Neuronal stem cell (in vitro differentiated cells): Measurements from ENCODE around the gene MRPL40.
A peak's percentile ranks its signal among the peaks of the same experiment; 100 is the strongest.

Experiments
- DNase-seq: peaks from one replicate; pipeline ENCODE4 v3.0.0-alpha.2; 2013; ENCODE audit warnings: low spot score
- H2AFZ ChIP-seq: one replicate; pipeline ENCODE4 v1.6.1; 2013; ENCODE audit warnings: mild to moderate bottlenecking, low read length, inconsistent platforms
- H2AK5ac ChIP-seq: 2 replicates; pipeline ENCODE4 v1.6.1; 2013; ENCODE audit warnings: low read depth, mild to moderate bottlenecking, inconsistent platforms, low read length, moderate library complexity, mixed read lengths
- H2BK120ac ChIP-seq: 2 replicates; pipeline ENCODE4 v1.6.1; 2013; ENCODE audit warnings: low read depth, mild to moderate bottlenecking, inconsistent platforms, low read length, moderate library complexity, mixed read lengths
- H2BK12ac ChIP-seq: one replicate; pipeline ENCODE4 v1.6.1; 2013; ENCODE audit warnings: low read length, inconsistent platforms
- H2BK15ac ChIP-seq: 2 replicates; pipeline ENCODE4 v1.6.1; 2013; ENCODE audit warnings: mild to moderate bottlenecking, low read length, inconsistent platforms, mixed read lengths
- H2BK5ac ChIP-seq: one replicate; pipeline ENCODE4 v1.6.1; 2013; ENCODE audit warnings: inconsistent platforms, mild to moderate bottlenecking, low read length, moderate library complexity
- H3K14ac ChIP-seq: one replicate; pipeline ENCODE4 v1.6.1; 2013; ENCODE audit warnings: low read length, inconsistent platforms
- H3K18ac ChIP-seq: 2 replicates; pipeline ENCODE4 v1.6.1; 2013; ENCODE audit warnings: low read length, inconsistent platforms
- H3K23ac ChIP-seq: 2 replicates; pipeline ENCODE4 v1.6.1; 2013; ENCODE audit warnings: low read depth, mild to moderate bottlenecking, mixed read lengths, low read length, inconsistent platforms; ENCODE audit not compliant: poor library complexity
- H3K27ac ChIP-seq: replicated peaks from 3 replicates; pipeline ENCODE4 v1.5.1; 2013; ENCODE audit warnings: low read length, inconsistent platforms
- H3K27me3 ChIP-seq, 3 experiments: 2 replicates each; pipeline ENCODE4 v1.6.1; 2013; ENCODE audit warnings: low read length in 3 of 3, mild to moderate bottlenecking in 2 of 3, inconsistent platforms in 1 of 3, low read depth in 1 of 3, mixed read lengths in 1 of 3, moderate library complexity in 1 of 3; ENCODE audit not compliant: control insufficient read depth in 3 of 3, insufficient read depth in 3 of 3
- H3K36me3 ChIP-seq, 2 donors: replicated peaks in 1 of 2; 2 replicates each; pipeline ENCODE4 v1.6.1; 2013; ENCODE audit warnings: low read length in 2 of 2; ENCODE audit not compliant: control insufficient read depth in 2 of 2, insufficient read depth in 2 of 2
- H3K4ac ChIP-seq: 2 replicates; pipeline ENCODE4 v1.6.1; 2013; ENCODE audit warnings: inconsistent platforms, mild to moderate bottlenecking, low read length, moderate library complexity
- H3K4me1 ChIP-seq, 2 donors: 1 replicate in 1 of 2; 2 replicates in 1 of 2; pipeline ENCODE4 v1.6.1; 2013; ENCODE audit warnings: low read length in 2 of 2, low read depth in 1 of 2; ENCODE audit not compliant: control insufficient read depth in 2 of 2, insufficient read depth in 1 of 2
- H3K4me2 ChIP-seq: one replicate; pipeline ENCODE4 v1.6.1; 2013; ENCODE audit warnings: mild to moderate bottlenecking, low read length, inconsistent platforms; ENCODE audit not compliant: insufficient read depth, poor library complexity, severe bottlenecking
- H3K4me3 ChIP-seq, 2 donors: 2 replicates each; pipeline ENCODE4 v1.5.1; 2013; ENCODE audit warnings: low read length in 2 of 2, mild to moderate bottlenecking in 2 of 2, inconsistent platforms in 1 of 2, moderate library complexity in 1 of 2
- H3K79me1 ChIP-seq: one replicate; pipeline ENCODE4 v1.6.1; 2013; ENCODE audit warnings: low read depth, mild to moderate bottlenecking, inconsistent platforms, low read length, moderate library complexity
- H3K9ac ChIP-seq: one replicate; pipeline ENCODE4 v1.6.1; 2013; ENCODE audit warnings: mild to moderate bottlenecking, low read depth, low read length, inconsistent platforms; ENCODE audit not compliant: poor library complexity
- H3K9me3 ChIP-seq, 2 donors: replicated peaks in 1 of 2; 2 replicates each; pipeline versions ENCODE3 to v1.6.1; 2013; ENCODE audit warnings: low read length in 2 of 2, mild to moderate bottlenecking in 2 of 2, inconsistent platforms in 1 of 2, low read depth in 1 of 2, mixed read lengths in 1 of 2, moderate library complexity in 1 of 2; ENCODE audit not compliant: control insufficient read depth in 2 of 2, insufficient read depth in 1 of 2
- H4K8ac ChIP-seq: one replicate; pipeline ENCODE4 v1.6.1; 2013; ENCODE audit warnings: low read depth, mild to moderate bottlenecking, inconsistent platforms, low read length, moderate library complexity
- H4K91ac ChIP-seq: one replicate; pipeline ENCODE4 v1.6.1; 2013; ENCODE audit warnings: low read length, low read depth, mild to moderate bottlenecking, inconsistent platforms; ENCODE audit not compliant: poor library complexity
- WGBS, 2 donors: extraction: QIAGEN DNeasy Blood & Tissue Kit; methylation state at CpG; one replicate each; pipeline ENCODE4 v1.1.7; 2013; ENCODE audit warnings: missing lambda C conversion rate in 2 of 2, mixed read lengths in 1 of 2; ENCODE audit not compliant: insufficient read length in 2 of 2, insufficient replicate concordance in 1 of 2; ENCODE audit errors: extremely low coverage in 2 of 2; 5-methylcytosine and 5-hydroxymethylcytosine counted together

MRPL40 gene

DNA sequence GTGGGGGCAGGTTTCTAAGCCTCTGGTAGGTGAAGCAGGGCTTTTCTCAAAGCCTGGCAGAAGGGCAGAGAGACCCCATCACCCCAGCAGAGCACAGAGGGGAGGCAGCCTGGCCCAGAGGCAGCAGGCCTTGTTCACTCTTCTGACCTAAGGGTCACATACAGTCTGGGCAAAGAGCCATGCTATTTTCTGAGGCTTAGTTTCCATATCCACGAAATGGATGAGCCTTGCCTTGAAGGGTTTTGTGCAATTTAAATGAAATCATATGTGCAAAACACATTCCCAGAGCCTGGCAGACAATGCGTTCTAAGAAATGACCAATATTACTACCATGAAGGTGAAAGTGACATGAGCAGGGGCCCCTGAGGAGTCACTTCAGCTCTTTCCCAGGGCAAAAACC is 45.3 kb upstream of the MRPL40 start:
- peaks cover 62 to 97% of the 10 kb centered on the region in 2 donors for H3K36me3 ChIP-seq
- no peak overlapping the region for H2BK15ac ChIP-seq
- H3K4ac ChIP-seq, result no peak overlapping the region
- no peak overlapping the region for H2BK5ac ChIP-seq
- no peaks in the 10 kb centered on the region for H3K4me1 ChIP-seq
- no peak overlapping the region for H2BK12ac ChIP-seq
- H3K4me2 ChIP-seq, result no peak overlapping the region
- H3K23ac ChIP-seq, result no peak overlapping the region
- H3K4me3 ChIP-seq, result no peak overlapping the region
- no peak overlapping the region for H3K27ac ChIP-seq
- no peaks in the 10 kb centered on the region for H3K27me3 ChIP-seq
- no peak for DNase-seq
- H2AFZ ChIP-seq, result no peak overlapping the region
- no peak overlapping the region for H3K18ac ChIP-seq
- WGBS, 2 donors, result no CpG with 5 or more reads among the region's 2 CpGs
- no peak overlapping the region for H2AK5ac ChIP-seq
- H4K8ac ChIP-seq, result no peak overlapping the region
- H3K9ac ChIP-seq, result no peak overlapping the region
- H3K9me3 ChIP-seq, result no peaks in the 10 kb centered on the region
- H3K79me1 ChIP-seq, result no peaks in the 10 kb centered on the region
- no peak overlapping the region for H4K91ac ChIP-seq
- H2BK120ac ChIP-seq, result no peak overlapping the region
- no peak overlapping the region for H3K14ac ChIP-seq

DNA sequence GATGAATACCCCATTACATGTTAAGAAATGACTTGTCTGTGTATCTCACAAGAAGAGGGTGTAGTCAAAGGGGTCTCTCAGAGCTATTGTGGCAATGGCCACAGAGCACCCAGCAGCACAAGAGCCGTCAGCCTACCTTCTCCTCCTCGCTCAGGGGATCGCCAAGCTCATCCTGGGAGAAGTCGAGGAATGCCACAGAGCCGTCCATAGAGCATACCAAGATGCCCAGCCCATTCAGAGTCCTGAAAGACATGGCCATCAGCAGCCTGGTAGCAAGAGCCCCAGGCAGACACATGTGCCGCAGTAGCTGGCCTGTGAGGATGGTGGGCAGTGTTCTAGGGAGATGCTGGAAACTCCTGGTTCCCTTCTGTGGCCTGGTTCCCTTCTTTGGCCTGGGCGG is 44.8 kb upstream of the MRPL40 start:
- H3K9me3 ChIP-seq, result no peaks in the 10 kb centered on the region
- H3K4me3 ChIP-seq, result no peak overlapping the region
- H3K9ac ChIP-seq, result no peak overlapping the region
- H3K4me1 ChIP-seq, result no peaks in the 10 kb centered on the region
- no peak overlapping the region for H3K23ac ChIP-seq
- no peak overlapping the region for H3K27ac ChIP-seq
- no peak overlapping the region for H2BK120ac ChIP-seq
- no peak overlapping the region for H4K91ac ChIP-seq
- H3K18ac ChIP-seq, result no peak overlapping the region
- no CpG with 5 or more reads among the region's 7 CpGs for WGBS, 2 donors
- no peak overlapping the region for H2BK5ac ChIP-seq
- no peak overlapping the region for H2AFZ ChIP-seq
- H3K36me3 ChIP-seq, result peaks cover 62 to 97% of the 10 kb centered on the region in 2 donors
- H2AK5ac ChIP-seq, result no peak overlapping the region
- H3K27me3 ChIP-seq, result no peaks in the 10 kb centered on the region
- H2BK15ac ChIP-seq, result no peak overlapping the region
- no peak overlapping the region for H2BK12ac ChIP-seq
- H3K14ac ChIP-seq, result no peak overlapping the region
- no peak for DNase-seq
- H3K79me1 ChIP-seq, result no peaks in the 10 kb centered on the region
- no peak overlapping the region for H3K4ac ChIP-seq
- no peak overlapping the region for H3K4me2 ChIP-seq
- H4K8ac ChIP-seq, result no peak overlapping the region

GRCh38 chr22:19393704-19394103 is 38.6 kb upstream of the MRPL40 start:
- Histone ChIP-seq H3K4me2 (no peak overlapping the region), H3K23ac (peak overlapping the region; percentile 82), H3K4me3 (no peak overlapping the region), H4K91ac (no peak overlapping the region), H3K27ac (no peak overlapping the region), H3K9me3 (no peaks in the 10 kb centered on the region), H3K4ac (no peak overlapping the region), H2BK15ac (no peak overlapping the region), H2BK5ac (no peak overlapping the region), H2BK12ac (no peak overlapping the region), H3K27me3 (no peaks in the 10 kb centered on the region), H3K79me1 (peaks cover 2% of the 10 kb centered on the region), H3K14ac (no peak overlapping the region), H2AK5ac (no peak overlapping the region), H3K18ac (no peak overlapping the region), H3K4me1 (no peaks in the 10 kb centered on the region), H3K9ac (no peak overlapping the region), H4K8ac (no peak overlapping the region), H3K36me3 (peaks cover 54 to 97% of the 10 kb centered on the region in 2 donors), H2BK120ac (no peak overlapping the region), H2AFZ (no peak overlapping the region)
- DNase-seq, result no peak
- WGBS, 2 donors, result no CpG with 5 or more reads among the region's 5 CpGs

DNA sequence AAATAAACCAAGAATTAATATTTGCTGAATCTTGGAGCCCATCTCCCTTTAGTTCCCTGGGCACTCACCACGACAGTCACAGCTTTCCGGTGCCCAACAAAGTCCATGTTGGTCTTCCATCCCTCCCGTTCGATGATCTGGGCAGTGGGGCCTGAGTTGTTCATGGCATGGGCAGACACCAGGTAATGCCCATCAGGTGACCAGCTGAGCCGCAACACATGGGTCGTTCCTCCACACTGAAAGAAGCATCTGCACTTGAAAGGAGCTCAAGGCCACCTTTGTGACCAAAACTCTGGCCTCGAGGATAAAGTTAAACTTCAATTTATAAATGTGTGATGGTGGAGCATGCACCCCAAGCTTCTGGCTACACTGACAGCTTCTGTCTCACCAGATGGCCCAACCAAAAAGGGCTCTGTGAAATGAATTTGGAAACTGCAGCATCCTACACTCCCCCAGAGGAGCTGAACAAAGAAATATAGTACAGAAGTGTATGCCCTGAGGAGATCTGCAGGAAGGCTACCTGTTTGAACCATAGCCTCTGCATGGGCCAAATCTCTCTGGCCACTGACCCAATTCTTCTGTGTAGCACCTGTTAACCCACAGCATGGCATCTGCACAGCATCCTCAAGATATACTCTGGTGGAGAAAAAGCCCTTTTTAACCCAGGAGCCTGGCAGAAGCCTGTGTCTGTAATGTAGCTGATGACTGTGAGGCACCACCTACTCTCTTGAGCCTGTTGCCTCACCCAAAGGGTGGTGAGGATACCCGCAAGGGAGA is 37.9 kb upstream of the MRPL40 start:
- WGBS, 2 donors, result no CpG with 5 or more reads among the region's 8 CpGs
- Histone ChIP-seq H3K4me1 (no peaks in the 10 kb centered on the region), H3K36me3 (peaks cover 50 to 97% of the 10 kb centered on the region in 2 donors)

More for the DNA sequence above, 37.9 kb upstream of the MRPL40 start:
- Histone ChIP-seq H2BK5ac (no peak overlapping the region), H3K9ac (no peak overlapping the region), H3K23ac (no peak overlapping the region), H2BK15ac (no peak overlapping the region), H3K4ac (no peak overlapping the region), H2BK12ac (no peak overlapping the region), H3K4me2 (no peak overlapping the region), H3K4me3 (no peak overlapping the region), H4K91ac (no peak overlapping the region), H3K14ac (no peak overlapping the region), H3K27me3 (no peaks in the 10 kb centered on the region), H3K18ac (no peak overlapping the region), H2AK5ac (no peak overlapping the region), H2AFZ (no peak overlapping the region), H3K27ac (no peak overlapping the region), H2BK120ac (no peak overlapping the region), H3K9me3 (no peaks in the 10 kb centered on the region), H3K79me1 (peaks cover 2% of the 10 kb centered on the region), H4K8ac (no peak overlapping the region)
- no peak for DNase-seq
